ENCODE results near the gene TMEM209.
"Not testable (repeated sequence)": the region's sequence is repeated elsewhere in the genome, so short reads cannot be mapped to it uniquely, and the experiment has no call there.

The TMEM209 gene

GRCh38 chr7:130205084-130205947 lies at the start of gene TMEM209 (continued):
- TF ChIP-seq MEIS1 (CRISPR knock-in tag; IDR thresholded peaks at IDR 0.05; ENCODE audit: borderline replicate concordance) (no peak), PRDM1 (tag by site-specific recombination; IDR thresholded peaks at IDR 0.05) (no peak), IKZF3 (tag by site-specific recombination; IDR thresholded peaks at IDR 0.05) (0 out of 2 replicates have a peak, but pooled peaks have one; percentile 7), ZNF660 (tag by site-specific recombination; IDR thresholded peaks at IDR 0.05) (peak; percentile 30; the same call in 1 of the 2 replicates), ZNF629 (tag by site-specific recombination; IDR thresholded peaks at IDR 0.05) (peak; percentile 67)

DNA sequence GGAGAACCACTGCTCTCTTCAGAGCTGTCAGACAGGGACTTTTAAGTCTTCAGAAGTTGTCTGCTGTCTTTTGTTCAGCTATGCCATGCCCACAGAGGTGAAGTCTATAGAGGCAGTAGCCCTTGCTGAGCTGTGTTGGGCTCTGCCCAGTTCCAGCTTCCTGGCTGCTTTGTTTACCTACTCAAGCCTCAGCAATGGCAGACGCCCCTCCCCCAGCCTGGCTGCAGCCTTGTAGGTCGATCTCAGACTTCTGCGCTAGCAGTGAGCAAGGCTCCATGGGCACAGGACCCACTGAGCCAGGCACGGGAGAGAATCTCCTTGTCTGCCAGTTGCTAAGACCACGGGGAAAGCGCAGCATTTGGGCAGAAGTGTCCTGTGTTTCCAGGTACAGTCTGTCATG lies 49.3 kb upstream of the TMEM209 start:
- CTCF ChIA-PET: no interaction called here
- POLR2A ChIA-PET: no interaction called here
- Histone ChIP-seq H3K4me1 (ENCODE audit: control insufficient read depth, insufficient read depth, low read length) (no peaks in the 10 kb centered on the region), H3K9me3 (ENCODE audit: control insufficient read depth, insufficient read depth, low read depth, low read length) (no peaks in the 10 kb centered on the region), H3K36me3 (ENCODE audit: control insufficient read depth in 2 of 2, insufficient read depth in 1 of 2, low read length in 2 of 2) (no peaks in the 10 kb centered on the region), H3K4me3 (ENCODE audit: low read depth, low read length) (no peak overlapping the region), H3K27ac (ENCODE audit: extremely low read depth, low read depth, low read length) (no peak overlapping the region)
- TF ChIP-seq ZNF184 (tag by site-specific recombination; IDR thresholded peaks at IDR 0.05): no peak
- TF ChIP-seq GFI1B (tag by site-specific recombination; IDR thresholded peaks at IDR 0.05): no peak
- TF ChIP-seq ZNF335 (tag by site-specific recombination; conservative IDR thresholded peaks at IDR 0.05): no peak
- TF ChIP-seq SALL2 (tag by site-specific recombination; IDR thresholded peaks at IDR 0.05; ENCODE audit: borderline replicate concordance): no peak
- TF ChIP-seq ZNF175 (tag by site-specific recombination; IDR thresholded peaks at IDR 0.05): no peak
- TF ChIP-seq WT1 (tag by site-specific recombination; IDR thresholded peaks at IDR 0.05): no peak
- TF ChIP-seq ZNF776 (tag by site-specific recombination; IDR thresholded peaks at IDR 0.05; ENCODE audit: borderline replicate concordance): no peak
- TF ChIP-seq, protein P1, sequence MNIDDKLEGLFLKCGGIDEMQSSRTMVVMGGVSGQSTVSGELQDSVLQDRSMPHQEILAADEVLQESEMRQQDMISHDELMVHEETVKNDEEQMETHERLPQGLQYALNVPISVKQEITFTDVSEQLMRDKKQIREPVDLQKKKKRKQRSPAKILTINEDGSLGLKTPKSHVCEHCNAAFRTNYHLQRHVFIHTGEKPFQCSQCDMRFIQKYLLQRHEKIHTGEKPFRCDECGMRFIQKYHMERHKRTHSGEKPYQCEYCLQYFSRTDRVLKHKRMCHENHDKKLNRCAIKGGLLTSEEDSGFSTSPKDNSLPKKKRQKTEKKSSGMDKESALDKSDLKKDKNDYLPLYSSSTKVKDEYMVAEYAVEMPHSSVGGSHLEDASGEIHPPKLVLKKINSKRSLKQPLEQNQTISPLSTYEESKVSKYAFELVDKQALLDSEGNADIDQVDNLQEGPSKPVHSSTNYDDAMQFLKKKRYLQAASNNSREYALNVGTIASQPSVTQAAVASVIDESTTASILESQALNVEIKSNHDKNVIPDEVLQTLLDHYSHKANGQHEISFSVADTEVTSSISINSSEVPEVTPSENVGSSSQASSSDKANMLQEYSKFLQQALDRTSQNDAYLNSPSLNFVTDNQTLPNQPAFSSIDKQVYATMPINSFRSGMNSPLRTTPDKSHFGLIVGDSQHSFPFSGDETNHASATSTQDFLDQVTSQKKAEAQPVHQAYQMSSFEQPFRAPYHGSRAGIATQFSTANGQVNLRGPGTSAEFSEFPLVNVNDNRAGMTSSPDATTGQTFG (tag by site-specific recombination; IDR thresholded peaks at IDR 0.05; ENCODE audit: borderline replicate concordance): no peak
- TF ChIP-seq ZNF596 (tag by site-specific recombination; IDR thresholded peaks at IDR 0.05): no peak
- TF ChIP-seq ZBTB48 (tag by site-specific recombination; IDR thresholded peaks at IDR 0.05): no peak
- TF ChIP-seq RBAK (tag by site-specific recombination; IDR thresholded peaks at IDR 0.05): no peak
- no peak for TF ChIP-seq ZNF221 (tag by site-specific recombination; IDR thresholded peaks at IDR 0.05; ENCODE audit: borderline replicate concordance)
- no peak for TF ChIP-seq ZNF837 (tag by site-specific recombination; IDR thresholded peaks at IDR 0.05)
- no peak for TF ChIP-seq BCL11B (tag by site-specific recombination; IDR thresholded peaks at IDR 0.05; ENCODE audit: low read depth)
- TF ChIP-seq PRDM1 (tag by site-specific recombination; IDR thresholded peaks at IDR 0.05): no peak
- TF ChIP-seq ZNF510 (tag by site-specific recombination; IDR thresholded peaks at IDR 0.05; ENCODE audit: insufficient replicate concordance): no peak

GRCh38 chr7:130249626-130250025 lies 44.4 kb upstream of the TMEM209 start:
- POLR2A ChIA-PET; CTCF ChIA-PET; H3K36me3 ChIP-seq (ENCODE audit: control insufficient read depth in 2 of 2, insufficient read depth in 1 of 2, low read length in 2 of 2); H3K9me3 ChIP-seq (ENCODE audit: control insufficient read depth, insufficient read depth, low read depth, low read length); H3K4me3 ChIP-seq (ENCODE audit: low read depth, low read length); H3K27ac ChIP-seq (ENCODE audit: extremely low read depth, low read depth, low read length); H3K4me1 ChIP-seq (ENCODE audit: control insufficient read depth, insufficient read depth, low read length): not testable (repeated sequence)
